Neural progenitor cell (in vitro differentiated cells): ENCODE data around the gene ANAPC1. TPM values are rescaled to one million over a fixed set of nuclear protein-coding genes. Genes with fewer than 3 reads are reported as not detected.
A peak's percentile ranks its signal among the peaks of the same experiment; 100 is the strongest.

ENCODE experiments used
- DNase-seq: peaks from one replicate; pipeline ENCODE4 v3.0.0-alpha.2; 2016; ENCODE audit warnings: low spot score
- H2AFZ ChIP-seq: fragments of 200-600 bp; sonication (generic); replicated peaks from 2 replicates; pipeline ENCODE4 v1.6.1; 2016; ENCODE audit warnings: antibody characterized with exemption
- H3F3A ChIP-seq: fragments of 200-600 bp; sonication (generic); 2 replicates; pipeline ENCODE4 v1.6.1; 2016; ENCODE audit warnings: antibody characterized with exemption, low read depth
- H3K27ac ChIP-seq: fragments of 200-600 bp; sonication (generic); 2 replicates; pipeline ENCODE4 v1.5.1; 2016; ENCODE audit warnings: mild to moderate bottlenecking
- H3K27me3 ChIP-seq: fragments of 200-600 bp; sonication (generic); 2 replicates; pipeline ENCODE4 v1.6.1; 2016; ENCODE audit warnings: mild to moderate bottlenecking, moderate library complexity
- H3K36me3 ChIP-seq: fragments of 200-600 bp; sonication (generic); 2 replicates; pipeline ENCODE4 v1.5.1; 2016
- H3K4me1 ChIP-seq: fragments of 200-600 bp; sonication (generic); 2 replicates; pipeline ENCODE4 v1.6.1; 2016; ENCODE audit warnings: mixed run types
- H3K4me2 ChIP-seq: fragments of 200-600 bp; sonication (generic); 2 replicates; pipeline ENCODE4 v1.6.1; 2016
- H3K4me3 ChIP-seq: fragments of 200-600 bp; sonication (generic); 2 replicates; pipeline ENCODE4 v1.5.1; 2016
- H3K79me2 ChIP-seq: fragments of 200-600 bp; sonication (generic); 2 replicates; pipeline ENCODE4 v1.6.1; 2016; ENCODE audit warnings: low read depth
- H3K9ac ChIP-seq: fragments of 200-600 bp; sonication (generic); 2 replicates; pipeline ENCODE4 v1.6.1; 2016
- H3K9me3 ChIP-seq: fragments of 200-600 bp; sonication (generic); 2 replicates; pipeline ENCODE4 v1.5.1; 2016; ENCODE audit warnings: low read depth
- H4K20me1 ChIP-seq: fragments of 200-600 bp; sonication (generic); 2 replicates; pipeline ENCODE4 v1.6.1; 2016; ENCODE audit warnings: low read depth
- H3K27ac Mint-ChIP-seq: 3 replicates; pipeline ENCODE4 v1.8.0; 2021; ENCODE audit warnings: mixed read lengths
- H3K27me3 Mint-ChIP-seq: 2 replicates; pipeline ENCODE4 v1.8.0; 2022; ENCODE audit warnings: low read depth, mild to moderate bottlenecking, inconsistent platforms, moderate library complexity, mixed read lengths; ENCODE audit not compliant: insufficient read depth
- H3K36me3 Mint-ChIP-seq: 3 replicates; pipeline ENCODE4 v1.8.0; 2021; ENCODE audit warnings: mixed read lengths
- H3K4me1 Mint-ChIP-seq: 3 replicates; pipeline ENCODE4 v1.8.0; 2021; ENCODE audit warnings: mixed read lengths
- H3K4me3 Mint-ChIP-seq: 3 replicates; pipeline ENCODE4 v1.8.0; 2021; ENCODE audit warnings: mild to moderate bottlenecking, moderate library complexity, mixed read lengths
- H3K9me3 Mint-ChIP-seq: 3 replicates; pipeline ENCODE4 v1.8.0; 2020; ENCODE audit warnings: mixed read lengths
- CTCF ChIP-seq: fragments of 200-600 bp; sonication (generic); IDR thresholded peaks from 2 replicates; pipeline ENCODE4 v1.5.1; 2017; ENCODE audit warnings: antibody characterized with exemption, mild to moderate bottlenecking
- EZH2 ChIP-seq: fragments of 200-600 bp; sonication (generic); IDR thresholded peaks from 2 replicates; pipeline ENCODE4 v1.6.1; 2017; ENCODE audit warnings: antibody characterized with exemption, mild to moderate bottlenecking, moderate library complexity
- EZH2phosphoT487 ChIP-seq: fragments of 200-600 bp; sonication (generic); IDR thresholded peaks from 2 replicates; pipeline ENCODE4 v1.6.1; 2017; ENCODE audit warnings: antibody characterized with exemption
- total RNA-seq: library from RNA; depleted of rRNA; stranded (reverse); fragments of >200 nt; gene quantifications from 2 replicates; pipeline ENCODE4 v1.2.3, GENCODE V29; 2015; ENCODE audit warnings: low replicate concordance

The ANAPC1 gene
- total RNA-seq, 1 donor from 2014 or later = 50.9 TPM

- Histone ChIP-seq H3K36me3 (no peaks in the 10 kb centered on the region), H2AFZ (no peak overlapping the region), H3K4me2 (no peak overlapping the region), H3K4me3 (no peak overlapping the region), H3K79me2 (no peaks in the 10 kb centered on the region), H3F3A (peaks cover 47% of the 10 kb centered on the region), H3K27ac (no peak overlapping the region), H3K4me1 (peaks cover 28% of the 10 kb centered on the region), H3K9me3 (no peaks in the 10 kb centered on the region), H4K20me1 (peaks cover 14% of the 10 kb centered on the region), H3K27me3 (peaks cover 43% of the 10 kb centered on the region), H3K9ac (no peak overlapping the region)
- Mint-ChIP-seq H3K4me1 (peaks cover 36% of the 10 kb centered on the region), H3K36me3 (no peaks in the 10 kb centered on the region), H3K9me3 (no peaks in the 10 kb centered on the region), H3K4me3 (peak overlapping the region; percentile 69), H3K27me3 (peaks cover 5% of the 10 kb centered on the region), H3K27ac (no peak overlapping the region)
- peak; percentile 52 for TF ChIP-seq CTCF
- TF ChIP-seq EZH2phosphoT487 = no peak
- DNase-seq = peak; percentile 51
Measured at GRCh38 chr2:111900859-111901258, 16.9 kb upstream of the ANAPC1 start.

GRCh38 chr2:111898703-111899514, 14.9 kb upstream of the ANAPC1 start:
- peak overlapping the region; percentile 93 for H2AFZ ChIP-seq
- H3K27ac Mint-ChIP-seq = no peak overlapping the region

GRCh38 chr2:111897924-111898702, 14.1 kb upstream of the ANAPC1 start, which contains the start of gene MERTK:
TSS of gene MERTK (plus strand) at chr2:111898607. CDS start at chr2:111898736, 129 bp downstream.
- H3K27me3 Mint-ChIP-seq = peaks cover 5% of the 10 kb centered on the region
- Histone ChIP-seq H3K4me1 (peaks cover 4% of the 10 kb centered on the region), H3K4me2 (peak within 1 kb of the TSS; percentile 89), H3K36me3 (no peaks in the 10 kb centered on the region), H2AFZ (peak within 1 kb of the TSS; percentile 93), H3K27ac (no peak within 1 kb of the TSS), H3K9ac (no peak within 1 kb of the TSS), H3K27me3 (peaks cover 46% of the 10 kb centered on the region), H3K9me3 (no peaks in the 10 kb centered on the region), H4K20me1 (peaks cover 10% of the 10 kb centered on the region), H3K4me3 (peak within 1 kb of the TSS; percentile 76), H3K79me2 (no peaks in the 10 kb centered on the region), H3F3A (peaks cover 25% of the 10 kb centered on the region)
- peak within 1 kb of the TSS; percentile 91 for H3K4me3 Mint-ChIP-seq
- DNase-seq = peak; percentile 97
- no peaks in the 10 kb centered on the region for H3K9me3 Mint-ChIP-seq
- H3K4me1 Mint-ChIP-seq = peaks cover 17% of the 10 kb centered on the region
- TF ChIP-seq CTCF = peak; percentile 38
- peak; percentile 3 for TF ChIP-seq EZH2
- TF ChIP-seq EZH2phosphoT487 = no peak
- no peaks in the 10 kb centered on the region for H3K36me3 Mint-ChIP-seq
- peak within 1 kb of the TSS; percentile 25 for H3K27ac Mint-ChIP-seq

More at GRCh38 chr2:111898703-111899514, 14.9 kb upstream of the ANAPC1 start:
- no peaks in the 10 kb centered on the region for H3K36me3 Mint-ChIP-seq
- Histone ChIP-seq H4K20me1 (peaks cover 10% of the 10 kb centered on the region), H3K36me3 (no peaks in the 10 kb centered on the region), H3K4me3 (peak overlapping the region; percentile 76), H3K79me2 (no peaks in the 10 kb centered on the region), H3K9ac (no peak overlapping the region), H3K9me3 (no peaks in the 10 kb centered on the region), H3F3A (peaks cover 33% of the 10 kb centered on the region), H3K4me1 (peaks cover 12% of the 10 kb centered on the region), H3K27me3 (peaks cover 46% of the 10 kb centered on the region), H3K27ac (no peak overlapping the region), H3K4me2 (peak overlapping the region; percentile 86)
- peaks cover 5% of the 10 kb centered on the region for H3K27me3 Mint-ChIP-seq
- peaks cover 25% of the 10 kb centered on the region for H3K4me1 Mint-ChIP-seq
- TF ChIP-seq EZH2 (peak; percentile 76), CTCF (no peak), EZH2phosphoT487 (peak; percentile 66)
- no peaks in the 10 kb centered on the region for H3K9me3 Mint-ChIP-seq
- H3K4me3 Mint-ChIP-seq = peak overlapping the region; percentile 90
- peak; percentile 68 for DNase-seq
